HepG2 (cell line): ENCODE data around the gene ALLC. TPM values are rescaled to one million over a fixed set of nuclear protein-coding genes. Genes with fewer than 3 reads are reported as not detected.

Source experiments
- CCAR2 ChIP-seq: fragments of 200-400 bp; formaldehyde crosslinking; optimal IDR thresholded peaks from 2 replicates; pipeline ENCODE3; 2018; ENCODE audit warnings: low read depth, mild to moderate bottlenecking, low read length, moderate library complexity
- CENPT ChIP-seq: sonication (generic); formaldehyde crosslinking; IDR thresholded peaks from 2 replicates; pipeline ENCODE4 v1.8.0; 2022; ENCODE audit warnings: low read depth, mild to moderate bottlenecking, moderate library complexity, missing genetic modification reagents
- CREM ChIP-seq, 2 experiments: sonication (generic) in 1 of 2; formaldehyde crosslinking in 1 of 2; IDR thresholded peaks; 2 replicates each; pipeline versions ENCODE4 v1.4.0 to v1.6.1; 2016 to 2020; ENCODE audit warnings: antibody characterized with exemption in 1 of 2, mild to moderate bottlenecking in 1 of 2, missing genetic modification reagents in 1 of 2
- ETV5 ChIP-seq: IDR thresholded peaks from 2 replicates; pipeline ENCODE4 v1.6.1; 2018; ENCODE audit warnings: missing biosample characterization, missing genetic modification reagents, inconsistent platforms, borderline replicate concordance
- PITX1 ChIP-seq: sonication (generic); formaldehyde crosslinking; IDR thresholded peaks from 2 replicates; pipeline ENCODE4 v1.5.1; 2020; ENCODE audit warnings: mild to moderate bottlenecking, missing genetic modification reagents
- SRSF9 ChIP-seq: fragments of 200-400 bp; formaldehyde crosslinking; IDR thresholded peaks from 2 replicates; pipeline ENCODE4 v1.6.1; 2018; ENCODE audit warnings: borderline replicate concordance, mild to moderate bottlenecking, low read depth, low read length; ENCODE audit not compliant: insufficient read depth, poor library complexity, severe bottlenecking
- STAT5B ChIP-seq: sonication (generic); formaldehyde crosslinking; IDR thresholded peaks from 2 replicates; pipeline ENCODE4 v1.4.0; 2020; ENCODE audit warnings: missing genetic modification reagents
- TCF12 ChIP-seq, 2 experiments: fragments of 450-650 bp in 1 of 2; sonication (generic) in 1 of 2; formaldehyde crosslinking in 1 of 2; IDR thresholded peaks; 2 replicates each; pipeline versions ENCODE4 v1.6.1 to v1.8.0; 2017 to 2022; ENCODE audit warnings: antibody characterized with exemption in 1 of 2, mild to moderate bottlenecking in 1 of 2, missing genetic modification reagents in 1 of 2, moderate library complexity in 1 of 2
- ZNF749 ChIP-seq: sonication (generic); formaldehyde crosslinking; IDR thresholded peaks from 2 replicates; pipeline ENCODE4 v1.8.0; 2022; ENCODE audit warnings: mild to moderate bottlenecking, missing genetic modification reagents, moderate library complexity, borderline replicate concordance
- ZSCAN20 ChIP-seq: sonication (generic); formaldehyde crosslinking; IDR thresholded peaks from 2 replicates; pipeline ENCODE4 v1.4.0; 2020; ENCODE audit warnings: missing genetic modification reagents, mild to moderate bottlenecking, borderline replicate concordance
- polyA plus RNA-seq, 8 experiments: library from polyadenylated mRNA; depleted of rRNA in 3 of 8; stranded (reverse) in 7 of 8; unstranded in 1 of 8; fragments of >200 nt; fragmentation: Illumina TruSeq in 4 of 8; extraction: Trizol in 4 of 8; gene quantifications; 2 replicates each; pipeline versions ENCODE4 v1.2.1 to v1.2.3, GENCODE V29; 2011 to 2016; ENCODE audit warnings: low read depth in 4 of 8, missing spikeins in 1 of 8, mixed read lengths in 1 of 8; ENCODE audit not compliant: insufficient read depth in 1 of 8
- total RNA-seq, 5 experiments: library from RNA; depleted of rRNA; stranded (reverse); fragments of >200 nt; fragmentation: Illumina TruSeq; extraction: Trizol; gene quantifications; 2 replicates each; pipeline ENCODE4 v1.2.3, GENCODE V29; 2016; ENCODE audit warnings: low read depth in 1 of 5
- TF ChIP-seq, protein P1 (sequence below): sonication (generic); formaldehyde crosslinking; IDR thresholded peaks from 2 replicates; pipeline ENCODE4 v1.4.0; 2020; ENCODE audit warnings: missing genetic modification reagents
- TF ChIP-seq, protein P2 (sequence below): IDR thresholded peaks from 2 replicates; pipeline ENCODE4 v1.6.1; 2016; ENCODE audit warnings: missing compliant biosample characterization, missing genetic modification reagents, borderline replicate concordance
- TF ChIP-seq, protein P3 (sequence below), 2 experiments: sonication (generic) in 1 of 2; formaldehyde crosslinking in 1 of 2; IDR thresholded peaks; 2 replicates each; pipeline versions ENCODE4 v1.4.0 to v1.6.1; 2016 to 2020; ENCODE audit warnings: borderline replicate concordance in 1 of 2, low read depth in 1 of 2, mild to moderate bottlenecking in 1 of 2, missing genetic modification reagents in 1 of 2

ALLC gene
- total and polyA plus RNA-seq, 2 of the 13 experiments (the other 11 are each of a cell fraction or from before 2014, with no cell fraction given), result 0.08 to 0.11 TPM

DNA sequence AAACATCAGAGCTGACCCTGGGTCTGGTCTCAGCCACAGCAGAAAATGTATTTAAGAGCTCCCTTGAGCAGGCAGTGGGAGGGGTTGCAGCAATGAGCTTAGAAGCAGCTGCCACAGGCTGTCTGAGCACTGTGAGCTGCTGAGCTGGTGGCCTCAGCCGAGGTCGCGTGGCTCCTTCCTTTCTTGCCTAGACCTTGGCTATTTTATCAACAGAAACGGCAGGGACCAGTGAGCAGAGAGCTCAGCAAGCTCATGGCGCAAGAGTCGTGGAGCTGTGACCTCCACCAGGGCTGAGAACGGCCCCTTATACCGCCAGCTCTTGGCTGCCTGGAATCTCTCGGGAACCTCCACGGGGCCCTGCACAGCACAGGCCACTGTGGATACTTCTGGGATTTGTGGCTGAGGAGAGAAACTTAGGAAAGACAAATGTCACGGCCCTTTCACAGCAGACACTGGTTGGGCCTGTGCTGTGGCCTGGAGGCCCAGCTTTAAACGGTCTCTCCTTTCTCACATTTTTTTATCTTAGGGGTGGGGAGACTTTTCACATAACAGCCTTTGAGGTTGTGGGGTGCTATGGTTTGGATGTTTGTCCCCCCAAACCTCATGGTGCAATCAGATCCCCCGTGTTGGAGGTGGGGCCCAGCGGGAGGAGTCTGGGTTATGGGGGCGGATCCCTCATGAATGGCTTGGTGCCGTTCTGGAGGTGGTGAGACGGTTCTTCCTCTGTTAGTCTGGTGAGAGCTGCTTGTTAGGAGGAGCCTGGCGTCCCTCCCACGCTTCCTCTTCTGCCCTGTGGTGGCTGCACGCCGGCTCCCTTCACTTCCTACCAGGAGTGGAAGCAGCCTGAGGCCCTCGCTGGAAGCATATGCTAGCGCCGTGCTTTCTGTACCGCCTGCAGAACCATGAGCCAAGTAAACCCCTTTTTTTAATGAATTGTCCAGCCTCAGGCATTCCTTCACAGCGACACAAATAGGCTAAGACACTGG is 1.7 kb downstream of the ALLC start (continued):
- TF ChIP-seq, protein P1, sequence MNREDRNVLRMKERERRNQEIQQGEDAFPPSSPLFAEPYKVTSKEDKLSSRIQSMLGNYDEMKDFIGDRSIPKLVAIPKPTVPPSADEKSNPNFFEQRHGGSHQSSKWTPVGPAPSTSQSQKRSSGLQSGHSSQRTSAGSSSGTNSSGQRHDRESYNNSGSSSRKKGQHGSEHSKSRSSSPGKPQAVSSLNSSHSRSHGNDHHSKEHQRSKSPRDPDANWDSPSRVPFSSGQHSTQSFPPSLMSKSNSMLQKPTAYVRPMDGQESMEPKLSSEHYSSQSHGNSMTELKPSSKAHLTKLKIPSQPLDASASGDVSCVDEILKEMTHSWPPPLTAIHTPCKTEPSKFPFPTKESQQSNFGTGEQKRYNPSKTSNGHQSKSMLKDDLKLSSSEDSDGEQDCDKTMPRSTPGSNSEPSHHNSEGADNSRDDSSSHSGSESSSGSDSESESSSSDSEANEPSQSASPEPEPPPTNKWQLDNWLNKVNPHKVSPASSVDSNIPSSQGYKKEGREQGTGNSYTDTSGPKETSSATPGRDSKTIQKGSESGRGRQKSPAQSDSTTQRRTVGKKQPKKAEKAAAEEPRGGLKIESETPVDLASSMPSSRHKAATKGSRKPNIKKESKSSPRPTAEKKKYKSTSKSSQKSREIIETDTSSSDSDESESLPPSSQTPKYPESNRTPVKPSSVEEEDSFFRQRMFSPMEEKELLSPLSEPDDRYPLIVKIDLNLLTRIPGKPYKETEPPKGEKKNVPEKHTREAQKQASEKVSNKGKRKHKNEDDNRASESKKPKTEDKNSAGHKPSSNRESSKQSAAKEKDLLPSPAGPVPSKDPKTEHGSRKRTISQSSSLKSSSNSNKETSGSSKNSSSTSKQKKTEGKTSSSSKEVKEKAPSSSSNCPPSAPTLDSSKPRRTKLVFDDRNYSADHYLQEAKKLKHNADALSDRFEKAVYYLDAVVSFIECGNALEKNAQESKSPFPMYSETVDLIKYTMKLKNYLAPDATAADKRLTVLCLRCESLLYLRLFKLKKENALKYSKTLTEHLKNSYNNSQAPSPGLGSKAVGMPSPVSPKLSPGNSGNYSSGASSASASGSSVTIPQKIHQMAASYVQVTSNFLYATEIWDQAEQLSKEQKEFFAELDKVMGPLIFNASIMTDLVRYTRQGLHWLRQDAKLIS (CRISPR knock-in tag), result no peak
- TF ChIP-seq ZSCAN20 (CRISPR knock-in tag) (no peak), TCF12 (IDR thresholded peaks at IDR 0.05) (no peak), TCF12 (CRISPR knock-in tag; IDR thresholded peaks at IDR 0.05) (no peak), ETV5 (CRISPR knock-in tag) (no peak), CREM (IDR thresholded peaks at IDR 0.05) (no peak), CREM (CRISPR knock-in tag; IDR thresholded peaks at IDR 0.05) (no peak), SRSF9 (no peak), PITX1 (CRISPR knock-in tag) (0 out of 2 replicates have a peak, but pooled peaks have one; percentile 14), STAT5B (CRISPR knock-in tag) (no peak), CCAR2 (no peak), CENPT (CRISPR knock-in tag) (no peak), ZNF749 (no peak)
- TF ChIP-seq, protein P2, sequence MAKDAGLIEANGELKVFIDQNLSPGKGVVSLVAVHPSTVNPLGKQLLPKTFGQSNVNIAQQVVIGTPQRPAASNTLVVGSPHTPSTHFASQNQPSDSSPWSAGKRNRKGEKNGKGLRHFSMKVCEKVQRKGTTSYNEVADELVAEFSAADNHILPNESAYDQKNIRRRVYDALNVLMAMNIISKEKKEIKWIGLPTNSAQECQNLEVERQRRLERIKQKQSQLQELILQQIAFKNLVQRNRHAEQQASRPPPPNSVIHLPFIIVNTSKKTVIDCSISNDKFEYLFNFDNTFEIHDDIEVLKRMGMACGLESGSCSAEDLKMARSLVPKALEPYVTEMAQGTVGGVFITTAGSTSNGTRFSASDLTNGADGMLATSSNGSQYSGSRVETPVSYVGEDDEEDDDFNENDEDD (CRISPR knock-in tag), result peak; percentile 47; the same call in 1 of the 2 replicates
- TF ChIP-seq, protein P3, sequence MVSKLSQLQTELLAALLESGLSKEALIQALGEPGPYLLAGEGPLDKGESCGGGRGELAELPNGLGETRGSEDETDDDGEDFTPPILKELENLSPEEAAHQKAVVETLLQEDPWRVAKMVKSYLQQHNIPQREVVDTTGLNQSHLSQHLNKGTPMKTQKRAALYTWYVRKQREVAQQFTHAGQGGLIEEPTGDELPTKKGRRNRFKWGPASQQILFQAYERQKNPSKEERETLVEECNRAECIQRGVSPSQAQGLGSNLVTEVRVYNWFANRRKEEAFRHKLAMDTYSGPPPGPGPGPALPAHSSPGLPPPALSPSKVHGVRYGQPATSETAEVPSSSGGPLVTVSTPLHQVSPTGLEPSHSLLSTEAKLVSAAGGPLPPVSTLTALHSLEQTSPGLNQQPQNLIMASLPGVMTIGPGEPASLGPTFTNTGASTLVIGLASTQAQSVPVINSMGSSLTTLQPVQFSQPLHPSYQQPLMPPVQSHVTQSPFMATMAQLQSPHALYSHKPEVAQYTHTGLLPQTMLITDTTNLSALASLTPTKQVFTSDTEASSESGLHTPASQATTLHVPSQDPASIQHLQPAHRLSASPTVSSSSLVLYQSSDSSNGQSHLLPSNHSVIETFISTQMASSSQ (IDR thresholded peaks at IDR 0.05; ENCODE audit: low read depth), result no peak
- TF ChIP-seq, protein P3 (CRISPR knock-in tag; IDR thresholded peaks at IDR 0.05; ENCODE audit: borderline replicate concordance), result no peak
